CD4-positive, alpha-beta T cell treated with Interleukin-15 for 1 hour (primary cell): Measurements from ENCODE around the gene ZNF813.

Experiments
- DNase-seq: peaks from one replicate; pipeline ENCODE4 v3.0.0-alpha.2; 2020

The ZNF813 gene

DNA sequence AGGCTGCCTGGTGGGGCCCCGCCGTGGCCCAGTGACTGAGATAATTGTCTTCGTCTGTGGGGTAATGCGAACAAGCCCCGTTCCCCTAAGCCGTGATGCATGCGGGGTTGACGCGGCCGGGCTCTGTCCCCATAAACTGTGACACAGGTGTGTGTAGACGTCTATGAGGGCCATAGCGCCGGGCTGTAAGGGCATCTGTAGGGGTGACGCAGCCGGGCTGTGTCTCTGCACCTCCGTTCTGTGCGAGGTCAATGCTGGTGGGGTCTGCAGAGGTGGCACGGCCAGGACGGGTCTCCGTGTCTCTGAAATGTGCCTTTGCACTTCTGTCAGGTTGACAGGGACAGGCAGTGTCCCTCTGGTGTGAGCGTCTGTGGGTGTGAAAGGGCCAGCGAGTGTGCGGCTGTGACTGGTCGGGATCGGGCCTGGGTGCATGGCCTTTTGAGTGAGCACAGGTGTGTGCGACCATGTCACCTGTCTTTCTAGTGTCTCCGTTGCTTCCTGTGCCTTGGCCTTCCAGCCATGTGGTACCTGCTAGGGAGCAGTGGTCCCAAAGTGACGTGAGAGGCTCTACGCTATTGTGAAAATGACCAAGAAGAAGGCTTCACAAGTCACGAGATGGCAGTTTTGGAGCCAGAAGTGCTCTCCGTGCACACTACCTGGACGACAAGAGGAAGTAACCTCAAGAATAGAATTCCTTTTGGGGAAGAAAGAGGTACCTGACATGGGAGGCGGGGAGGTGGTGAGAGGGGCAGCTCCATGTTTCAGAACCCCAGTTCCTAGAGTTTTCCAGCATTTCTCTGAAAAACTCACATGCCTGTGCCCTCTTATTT, 54.1 kb downstream of the ZNF813 start:
- no peak for DNase-seq

DNA sequence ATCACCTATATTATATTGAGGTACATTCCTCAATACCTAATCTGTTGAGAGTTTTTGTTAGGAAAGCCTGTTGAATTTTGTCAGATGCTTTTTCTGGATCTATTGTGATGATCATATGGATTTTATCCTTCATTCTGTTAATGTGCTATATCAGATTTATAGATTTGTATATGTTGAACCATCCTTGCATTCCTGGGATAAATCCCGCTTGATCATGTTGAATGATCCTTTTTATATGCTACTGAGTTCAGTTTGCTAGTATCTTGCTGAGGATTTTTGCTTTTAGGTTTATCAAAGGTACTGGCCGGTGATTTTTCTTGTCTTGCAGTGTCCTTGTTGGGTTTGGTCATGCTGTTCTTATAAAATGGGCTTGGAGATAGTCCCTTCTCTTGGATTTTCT, 58.4 kb downstream of the ZNF813 start:
- DNase-seq: no peak

DNA sequence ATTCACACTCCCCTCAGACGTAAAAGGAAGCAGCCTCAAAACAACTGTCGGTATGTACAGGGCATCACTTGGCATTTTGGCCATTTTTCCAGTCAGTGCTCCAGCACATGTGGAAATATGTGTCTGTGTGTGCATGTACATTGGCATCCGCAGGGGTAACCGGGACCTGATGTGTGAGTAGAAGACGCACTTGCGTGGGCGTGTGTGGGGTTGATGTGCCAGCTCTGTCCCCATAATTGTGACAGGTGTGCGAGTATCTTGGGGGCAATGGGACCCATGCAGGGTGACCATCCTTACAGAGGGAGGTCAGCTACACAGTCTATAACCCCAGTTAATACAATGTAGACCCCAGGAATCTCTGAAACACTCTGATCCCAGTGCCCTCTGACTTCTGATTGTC, 63.1 kb downstream of the ZNF813 start:
- DNase-seq: no peak

DNA sequence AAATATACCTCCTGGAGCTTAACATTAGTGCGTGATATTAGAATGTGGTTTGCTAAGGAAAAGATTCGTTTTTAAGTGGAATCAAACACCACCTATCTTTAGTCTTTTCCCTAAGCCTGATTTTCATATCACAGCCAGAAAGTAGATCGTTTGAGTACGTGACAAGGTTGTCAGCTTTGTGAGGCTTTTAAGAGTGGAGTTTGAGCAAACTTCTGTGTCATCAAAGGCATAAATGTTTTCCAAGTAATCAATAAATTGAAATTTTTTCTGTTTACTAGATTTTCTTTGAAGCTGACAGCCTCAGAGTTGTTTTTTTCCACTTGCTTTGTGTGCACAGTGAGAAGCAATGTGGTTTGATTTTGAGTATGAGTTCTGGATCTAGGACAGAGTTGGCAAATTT, 63.9 kb downstream of the ZNF813 start:
- DNase-seq: no peak

DNA sequence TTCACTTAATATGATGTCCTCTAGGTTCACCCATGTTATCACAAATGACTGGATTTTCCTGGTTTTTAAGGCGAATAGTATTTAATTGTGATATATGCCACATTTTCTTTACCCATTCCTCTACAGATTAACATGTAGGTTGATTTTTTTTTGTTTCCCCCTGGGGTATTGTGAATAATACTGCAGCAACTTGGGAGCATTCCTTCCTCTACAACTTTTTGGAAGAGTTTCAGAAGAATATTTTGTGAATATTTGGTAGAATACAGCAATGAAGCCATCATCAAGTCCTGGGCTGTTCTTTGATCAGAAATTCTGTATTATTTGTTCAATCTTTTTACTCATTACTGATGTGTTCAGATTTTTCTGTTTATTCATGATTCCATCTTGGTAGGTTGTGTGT, 64.8 kb downstream of the ZNF813 start:
- no peak for DNase-seq

DNA sequence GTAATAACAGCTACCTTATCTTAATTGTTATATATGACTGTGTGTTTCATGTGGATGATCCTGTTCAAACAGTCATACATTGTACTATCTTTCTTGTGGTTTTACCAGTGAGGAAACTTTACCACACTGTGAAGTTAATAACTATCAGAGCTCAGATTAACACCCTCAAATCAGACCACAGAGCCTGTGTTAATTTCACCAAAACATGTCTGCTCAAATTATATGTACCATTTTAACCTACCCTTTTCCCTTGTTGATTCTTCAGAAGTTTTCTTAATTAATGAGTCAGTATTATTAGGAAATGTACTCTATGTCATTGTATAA, 68.7 kb downstream of the ZNF813 start:
- no peak for DNase-seq

DNA sequence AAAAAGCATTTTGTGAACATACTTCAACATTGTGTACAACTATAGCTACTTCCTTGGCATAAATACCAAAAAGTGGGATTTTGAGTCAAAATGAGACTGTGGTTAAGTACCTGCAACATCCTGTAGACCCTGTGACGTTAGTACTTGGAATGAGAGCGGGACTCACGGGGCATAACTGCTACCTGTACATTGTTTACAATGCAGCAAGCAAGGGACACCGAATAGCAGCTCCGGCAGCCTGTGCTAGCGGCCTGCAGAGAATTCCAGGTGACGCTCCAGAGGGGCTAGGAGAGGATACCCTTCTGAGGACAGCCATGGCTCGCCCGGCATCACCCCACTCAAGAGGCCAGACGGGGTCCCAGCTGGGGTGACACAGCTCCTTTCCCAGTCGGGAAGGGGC, 69.6 kb downstream of the ZNF813 start:
- peak; percentile 38 for DNase-seq

DNA sequence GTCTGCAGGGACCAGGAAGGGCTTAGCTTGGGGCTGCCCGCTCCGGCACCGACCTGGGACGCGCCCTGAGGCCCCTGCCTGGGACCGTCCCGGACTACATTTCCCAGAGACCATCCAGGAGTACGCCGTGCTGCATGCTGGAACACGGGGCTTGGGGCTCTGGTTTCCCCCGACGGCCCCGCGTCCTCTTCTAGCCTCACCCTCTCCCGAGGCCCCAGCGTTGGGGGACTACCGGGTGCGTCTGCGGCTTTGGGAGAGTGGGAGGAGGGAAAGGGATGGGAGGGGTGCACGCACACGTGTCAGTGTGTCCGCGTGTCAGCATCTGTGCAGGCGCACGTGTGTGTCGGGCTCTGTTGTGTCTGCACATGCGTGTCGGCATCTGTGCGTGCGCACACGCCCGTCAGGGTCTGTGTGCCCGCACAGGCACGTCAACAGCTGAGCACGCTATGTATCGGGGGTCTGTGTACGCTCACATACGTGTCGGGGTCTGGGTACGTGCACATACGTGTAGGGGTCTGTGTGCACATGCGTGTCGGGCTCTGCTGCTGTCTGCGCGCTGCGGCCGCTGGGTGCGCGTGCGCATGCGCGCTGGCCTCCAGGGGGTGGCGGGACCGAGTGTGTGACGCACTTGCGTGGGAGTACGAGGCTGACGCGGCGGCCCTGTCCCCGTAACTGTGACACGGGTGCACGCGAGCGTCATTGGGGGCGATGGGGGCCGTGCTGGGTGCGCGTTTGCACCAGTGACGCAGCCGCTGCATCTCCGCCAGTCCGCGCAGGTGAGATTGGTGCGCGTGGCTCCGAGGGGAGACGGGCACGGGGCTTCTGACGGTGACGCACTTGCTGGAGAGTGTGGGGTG, 70.2 kb downstream of the ZNF813 start, which contains the start of gene ZNF331:
Gene ZNF331 (plus strand): TSS at position 625 of the 857 bp plus-strand sequence. CDS start 31,232 bp downstream, outside the sequence.
- peak; percentile 95 for DNase-seq

DNA sequence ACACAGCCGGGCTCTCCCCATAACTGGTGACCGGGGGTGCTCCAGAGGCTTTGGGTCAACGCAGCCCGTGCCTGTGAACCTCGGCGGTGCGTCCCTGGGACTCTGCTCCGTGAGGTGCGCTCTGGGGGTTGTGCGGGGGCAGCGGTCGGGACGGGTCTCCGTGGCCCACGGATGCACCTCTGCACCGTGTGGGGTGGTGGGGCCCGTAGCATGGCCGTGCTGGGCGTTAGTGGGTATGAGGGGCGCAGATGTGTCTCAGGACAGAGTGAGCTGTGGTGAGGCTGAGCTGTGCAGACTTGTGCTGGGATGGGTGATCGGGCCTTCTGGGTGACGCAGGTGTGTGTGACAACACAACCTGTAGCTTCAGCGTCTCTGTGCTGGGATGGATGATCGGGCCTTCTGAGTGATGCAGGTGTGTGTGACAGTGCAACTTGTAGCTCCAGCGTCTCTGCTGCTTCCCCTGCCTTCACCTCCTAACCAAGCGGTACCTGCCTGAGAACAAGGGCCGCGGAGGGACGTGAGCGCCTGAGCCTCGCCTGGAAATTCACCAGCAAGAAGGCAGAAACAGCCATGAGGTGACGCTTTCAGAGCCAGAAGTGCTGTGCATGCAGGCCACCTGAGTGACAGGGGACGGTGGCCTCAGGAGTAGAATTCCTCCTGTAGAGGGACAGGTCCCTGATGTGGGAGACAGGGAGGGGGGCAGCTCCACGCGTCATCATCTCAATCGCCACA, 71.0 kb downstream of the ZNF813 start:
- DNase-seq: peak; percentile 25

DNA sequence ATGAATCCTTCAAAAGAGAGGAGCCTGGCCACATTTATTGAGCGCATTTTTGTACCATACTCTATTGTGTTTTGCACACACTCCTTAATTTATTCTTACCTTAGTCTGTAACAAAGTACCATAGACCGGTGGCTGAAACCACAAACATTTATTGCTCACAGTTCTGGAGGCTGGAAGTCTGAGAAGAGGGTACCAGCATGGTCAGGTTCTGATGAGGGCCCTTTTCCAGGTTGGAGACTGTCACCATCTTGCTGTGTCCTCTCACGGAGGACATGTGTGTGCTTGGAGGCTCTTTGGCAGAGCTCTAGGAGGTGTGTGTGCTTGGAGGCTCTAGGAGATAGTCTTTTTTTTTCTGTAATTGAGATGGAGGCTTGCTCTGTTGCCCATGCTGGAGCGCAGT, 72.6 kb downstream of the ZNF813 start:
- no peak for DNase-seq

DNA sequence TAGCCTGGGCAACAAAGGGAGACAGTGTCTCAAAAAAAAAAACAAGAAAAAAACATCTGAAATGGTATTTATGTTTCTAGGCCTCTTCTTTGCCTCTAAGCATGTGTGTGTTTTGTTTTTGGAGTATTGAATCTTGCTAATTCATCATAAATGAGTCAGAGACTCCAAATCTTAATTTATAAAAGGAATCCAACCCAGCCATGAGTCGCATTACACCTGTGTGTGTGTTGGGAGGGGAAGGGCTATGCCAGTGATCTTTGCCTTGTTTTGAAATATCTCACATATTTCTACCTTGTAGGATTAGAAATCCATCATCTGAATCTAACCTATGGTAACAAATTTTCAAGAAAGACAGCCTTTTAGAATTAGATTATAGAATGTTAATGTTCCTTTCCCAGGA, 74.4 kb downstream of the ZNF813 start:
- no peak for DNase-seq

DNA sequence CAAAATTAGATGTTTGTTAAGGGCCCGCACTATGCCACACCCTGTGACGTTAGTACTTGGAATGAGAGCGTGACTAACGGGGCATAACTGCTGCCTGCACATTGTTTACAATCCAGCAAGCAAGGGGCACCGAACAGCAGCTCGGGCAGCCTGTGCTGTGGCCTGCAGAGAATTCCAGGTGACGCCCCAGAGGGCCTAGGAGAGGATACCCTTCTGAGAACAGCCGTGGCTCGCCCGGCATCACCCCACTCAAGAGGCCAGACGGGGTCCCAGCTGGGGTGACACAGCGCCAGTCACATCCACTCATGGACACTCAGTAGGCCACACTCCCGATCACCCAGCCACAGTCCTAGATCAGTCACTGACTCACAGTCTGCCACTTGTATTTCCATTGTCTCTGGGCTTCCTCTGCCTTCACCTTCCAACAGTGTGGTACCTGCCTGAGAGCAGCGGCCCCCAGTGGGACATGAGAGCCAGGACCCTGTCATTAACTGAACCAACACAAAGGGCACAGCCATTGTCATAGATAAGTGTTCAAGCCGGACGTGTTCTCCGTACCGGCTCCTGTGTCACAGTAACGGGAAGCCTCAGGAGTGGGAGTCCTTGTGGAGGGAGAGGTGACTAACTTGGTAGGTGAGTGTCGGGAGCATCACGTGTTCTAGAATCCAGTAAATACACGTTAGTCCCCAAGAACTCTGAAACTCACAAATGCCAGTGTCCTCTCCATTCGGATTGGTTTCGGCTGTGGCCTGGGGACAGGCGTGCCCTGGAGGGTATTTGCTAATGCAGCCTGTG, 77.9 kb downstream of the ZNF813 start:
- DNase-seq: no peak
